Islet of Langerhans (tissue), 1 donor: Measurements from ENCODE around the gene TACR1.

Experiments
- FAIRE-seq: peaks from one replicate; lab custom pipeline; 2011; peaks lifted over from hg19 to GRCh38; lab: Jason Lieb, UNC

TACR1 gene

GRCh38 chr2:75045526-75046050 is 153.7 kb downstream of the TACR1 start:
- no peak for FAIRE-seq

- FAIRE-seq: no peak
Measured at GRCh38 chr2:75044291-75044690, 155.0 kb downstream of the TACR1 start.

GRCh38 chr2:75042823-75043222 is 156.5 kb downstream of the TACR1 start:
- FAIRE-seq: no peak

GRCh38 chr2:75041731-75042600 is 157.4 kb downstream of the TACR1 start:
- no peak for FAIRE-seq

- no peak for FAIRE-seq
Measured at GRCh38 chr2:75041226-75041625, 158.1 kb downstream of the TACR1 start.

GRCh38 chr2:75035444-75036353 is 163.6 kb downstream of the TACR1 start:
- no peak for FAIRE-seq

GRCh38 chr2:75033516-75033915 is 165.8 kb downstream of the TACR1 start:
- FAIRE-seq: no peak

GRCh38 chr2:75031906-75032803 is 167.2 kb downstream of the TACR1 start:
- FAIRE-seq: no peak

GRCh38 chr2:75031171-75031570 is 168.1 kb downstream of the TACR1 start:
- FAIRE-seq: no peak

GRCh38 chr2:75030218-75031009 is 168.9 kb downstream of the TACR1 start:
- no peak for FAIRE-seq

- no peak for FAIRE-seq
Measured at GRCh38 chr2:75027886-75028285, 171.4 kb downstream of the TACR1 start.

GRCh38 chr2:75025633-75026380 is 173.5 kb downstream of the TACR1 start:
- no peak for FAIRE-seq

- FAIRE-seq: no peak
Measured at GRCh38 chr2:75025216-75025615, 174.1 kb downstream of the TACR1 start.

- FAIRE-seq: no peak
Measured at GRCh38 chr2:75023666-75024455, 175.5 kb downstream of the TACR1 start.

GRCh38 chr2:75022516-75022915 is 176.8 kb downstream of the TACR1 start:
- no peak for FAIRE-seq

GRCh38 chr2:75021672-75022071 is 177.6 kb downstream of the TACR1 start:
- FAIRE-seq: no peak

GRCh38 chr2:75020476-75020875 is 178.8 kb downstream of the TACR1 start:
- FAIRE-seq: no peak

GRCh38 chr2:75019790-75020189 is 179.5 kb downstream of the TACR1 start:
- no peak for FAIRE-seq

- FAIRE-seq: no peak
Measured at GRCh38 chr2:75018162-75018561, 181.2 kb downstream of the TACR1 start.
